Naive thymus-derived CD8-positive, alpha-beta T cell (primary cell): ENCODE data around the gene THEMIS. TPM values are rescaled to one million over a fixed set of nuclear protein-coding genes. Genes with fewer than 3 reads are reported as not detected.
A peak's percentile ranks its signal among the peaks of the same experiment; 100 is the strongest.

ENCODE experiments used
- ATAC-seq, 2 donors: fragments of 150-1000 bp; cut with Tn5 transposase in 1 of 2; sonication (Bioruptor Pico), chemical (Tn5 transposase) in 1 of 2; 1 replicate in 1 of 2; 2 replicates in 1 of 2; pipeline ENCODE4 v1.10.0; 2021; ENCODE audit warnings: mild to moderate bottlenecking in 2 of 2, moderate library complexity in 2 of 2
- POLR2A ChIA-PET: fragments of 350-600 bp; sonication (Branson Sonifier 250); formaldehyde crosslinking; loops from one replicate; lab custom pipeline; 2021; ENCODE audit warnings: antibody characterized with exemption; lab: Charles Lee
- DNase-seq, 10 donors: peaks; one replicate each; pipeline versions ENCODE4 v3.0.0 to v3.0.0-alpha.2; 2020 to 2022
- H3K27ac Mint-ChIP-seq, 10 donors: one replicate each; pipeline ENCODE4 v1.8.0; 2020 to 2022; ENCODE audit warnings: mild to moderate bottlenecking in 10 of 10, mixed read lengths in 10 of 10, moderate library complexity in 4 of 10, inconsistent platforms in 1 of 10
- H3K27me3 Mint-ChIP-seq, 5 donors: one replicate each; pipeline ENCODE4 v1.8.0; 2021 to 2022; ENCODE audit warnings: mixed read lengths in 5 of 5
- H3K36me3 Mint-ChIP-seq, 3 donors: one replicate each; pipeline ENCODE4 v1.8.0; 2020 to 2022; ENCODE audit warnings: mixed read lengths in 3 of 3, mild to moderate bottlenecking in 2 of 3, inconsistent platforms in 1 of 3
- H3K4me1 Mint-ChIP-seq, 4 donors: one replicate each; pipeline ENCODE4 v1.8.0; 2021 to 2022; ENCODE audit warnings: mixed read lengths in 4 of 4
- H3K4me3 Mint-ChIP-seq, 10 donors: one replicate each; pipeline ENCODE4 v1.8.0; 2020 to 2022; ENCODE audit warnings: mild to moderate bottlenecking in 10 of 10, mixed read lengths in 10 of 10, moderate library complexity in 6 of 10, inconsistent platforms in 1 of 10
- H3K9me3 Mint-ChIP-seq, 9 donors: one replicate each; pipeline ENCODE4 v1.8.0; 2020 to 2022; ENCODE audit warnings: mixed read lengths in 9 of 9, mild to moderate bottlenecking in 3 of 9, inconsistent platforms in 1 of 9, moderate library complexity in 1 of 9
- polyA plus RNA-seq, 3 donors: library from polyadenylated mRNA; unstranded; fragments of 300-500 nt; fragmentation: Illumina TruSeq; gene quantifications; one replicate each; pipeline ENCODE4 v1.2.3, GENCODE V29; 2021
- total RNA-seq, 8 experiments: library from RNA in 2 of 8; stranded (reverse) in 2 of 8; gene quantifications; one replicate each; pipeline ENCODE4 v1.2.3 and lab custom pipeline; 2021 to 2026

The THEMIS gene
- total and polyA plus RNA-seq, 5 experiments from 2014 or later, result 128 to 212 (median 168) TPM

DNA sequence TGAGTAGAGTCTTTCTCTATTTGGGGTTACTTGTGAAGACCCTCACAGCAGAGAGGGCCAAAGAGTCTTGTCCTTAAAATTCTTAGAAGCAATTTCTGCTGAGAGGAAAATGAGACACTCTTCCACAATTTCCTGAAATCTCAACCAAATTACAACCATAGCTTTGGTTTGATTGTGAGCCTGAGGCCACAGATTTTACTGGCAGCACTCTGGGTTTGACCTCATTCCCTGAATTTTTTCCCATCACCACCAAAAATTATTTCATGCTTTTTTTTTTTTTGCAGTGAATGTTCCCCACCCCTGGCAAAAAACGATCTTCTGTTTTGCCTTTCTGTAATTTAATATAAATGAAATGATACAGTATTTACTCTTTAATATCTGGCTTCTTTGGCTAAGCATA lies 125.5 kb downstream of the THEMIS start:
- peaks cover 21 to 62% (median 57%) of the 10 kb centered on the region in 4 donors for H3K4me1 Mint-ChIP-seq
- POLR2A ChIA-PET, result interaction anchor here (2.0 kb wide), 1 partner anchor 16 kb away, joined by 4 read pairs; no protein-coding TSS in a partner anchor
- DNase-seq (no peak), ATAC-seq (no peak)
- peak overlapping the region in 5 of 10 donors; percentile 29 to 91 (median 68) for H3K27ac Mint-ChIP-seq
- H3K36me3 Mint-ChIP-seq, result peaks cover 23 to 43% (median 43%) of the 10 kb centered on the region in 3 donors
- peak overlapping the region in 2 of 10 donors; percentile 26 to 33 for H3K4me3 Mint-ChIP-seq
- peaks cover 0 to 23% (median 6%) of the 10 kb centered on the region in 9 donors for H3K9me3 Mint-ChIP-seq
- no peaks in the 10 kb centered on the region for H3K27me3 Mint-ChIP-seq

- peaks cover 0 to 16% (median 5%) of the 10 kb centered on the region in 9 donors for H3K9me3 Mint-ChIP-seq
- H3K4me3 Mint-ChIP-seq, result peak overlapping the region in 1 of 10 donors; percentile 22
- no peaks in the 10 kb centered on the region for H3K27me3 Mint-ChIP-seq
- DNase-seq, result no peak
- POLR2A ChIA-PET, result no interaction called here
- ATAC-seq, result no peak
- peaks cover 18 to 38% (median 25%) of the 10 kb centered on the region in 3 donors for H3K36me3 Mint-ChIP-seq
- H3K27ac Mint-ChIP-seq, result peak overlapping the region in 4 of 10 donors; percentile 53 to 78 (median 66)
- H3K4me1 Mint-ChIP-seq, result peaks cover 24 to 75% (median 59%) of the 10 kb centered on the region in 4 donors
These were observed 132.1 kb downstream of the THEMIS start for GRCh38 chr6:127768745-127769144.

- Mint-ChIP-seq H3K27me3 (no peaks in the 10 kb centered on the region), H3K9me3 (peaks cover 0 to 16% (median 5%) of the 10 kb centered on the region in 9 donors), H3K27ac (peak overlapping the region in 6 of 10 donors; percentile 4 to 74 (median 18)), H3K4me3 (no peak overlapping the region), H3K4me1 (peaks cover 24 to 77% (median 62%) of the 10 kb centered on the region in 4 donors), H3K36me3 (peaks cover 18 to 38% (median 25%) of the 10 kb centered on the region in 3 donors)
- no peak for ATAC-seq
- POLR2A ChIA-PET, result no interaction called here
- DNase-seq, result no peak
These were observed 132.6 kb downstream of the THEMIS start for GRCh38 chr6:127768223-127768622.

DNA sequence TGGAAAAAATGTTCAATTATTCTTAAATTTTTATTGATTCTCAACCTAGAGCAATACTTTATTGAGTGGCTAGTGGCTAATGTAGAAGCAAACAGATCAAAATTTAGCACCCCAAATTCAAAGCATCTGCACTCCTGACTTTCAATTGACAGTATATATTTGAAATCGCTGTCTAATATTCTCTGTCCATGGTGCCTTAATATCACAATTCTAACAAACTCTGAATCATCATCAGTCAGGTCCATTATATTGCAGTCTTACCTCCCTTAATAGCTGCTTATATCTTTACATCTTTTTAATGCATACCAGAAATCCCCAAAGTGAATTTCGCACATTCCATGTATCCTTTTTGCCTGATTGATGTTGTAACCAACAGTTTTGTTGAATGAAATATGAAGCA lies 134.9 kb downstream of the THEMIS start:
- DNase-seq (no peak), ATAC-seq (no peak)
- POLR2A ChIA-PET, result interaction anchor here (0.5 kb wide), 1 partner anchor 656 kb away, joined by 9 read pairs; no protein-coding TSS in a partner anchor
- H3K4me3 Mint-ChIP-seq, result peak overlapping the region in 3 of 10 donors; percentile 8 to 15 (median 10)
- H3K9me3 Mint-ChIP-seq, result peaks cover 0 to 6% (median 2%) of the 10 kb centered on the region in 9 donors
- H3K36me3 Mint-ChIP-seq, result peaks cover 12 to 28% (median 13%) of the 10 kb centered on the region in 3 donors
- no peaks in the 10 kb centered on the region for H3K27me3 Mint-ChIP-seq
- peaks cover 32 to 91% (median 79%) of the 10 kb centered on the region in 4 donors for H3K4me1 Mint-ChIP-seq
- H3K27ac Mint-ChIP-seq, result peak overlapping the region in 5 of 10 donors; percentile 2 to 75 (median 66)

- POLR2A ChIA-PET, result no interaction called here
- peak in 2 of 10 donors; percentile 23 to 27 for DNase-seq
These were observed 138.6 kb downstream of the THEMIS start for GRCh38 chr6:127762284-127762683.

DNA sequence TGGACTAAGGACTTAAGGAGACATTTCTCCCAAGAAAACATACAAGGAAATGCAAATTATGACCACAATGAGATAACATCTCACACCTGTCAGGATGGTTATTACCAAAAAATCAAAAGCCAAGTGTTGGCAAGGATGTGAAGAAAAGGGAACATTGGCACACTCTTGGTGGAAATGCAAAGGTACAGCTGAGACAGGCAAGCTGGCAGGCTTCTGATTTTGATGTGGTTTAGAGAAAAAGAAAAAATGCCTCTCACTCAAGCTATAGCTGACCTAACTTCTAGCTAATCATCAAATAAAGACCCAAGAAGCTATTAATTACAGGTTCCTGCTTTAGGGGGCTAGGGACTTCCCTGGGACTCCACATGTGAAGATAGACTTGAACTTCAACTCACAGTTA lies 139.8 kb downstream of the THEMIS start:
- peaks cover 0 to 7% (median under 1%) of the 10 kb centered on the region in 9 donors for H3K9me3 Mint-ChIP-seq
- ATAC-seq (peak; percentile 51 to 54), DNase-seq (peak in 1 of 10 donors; percentile 9)
- H3K27me3 Mint-ChIP-seq, result no peaks in the 10 kb centered on the region
- peak overlapping the region in 2 of 10 donors; percentile 6 to 39 for H3K4me3 Mint-ChIP-seq
- H3K27ac Mint-ChIP-seq, result peak overlapping the region in 8 of 10 donors; percentile 29 to 87 (median 56)
- peaks cover 4 to 14% (median 13%) of the 10 kb centered on the region in 3 donors for H3K36me3 Mint-ChIP-seq
- H3K4me1 Mint-ChIP-seq, result peaks cover 20 to 67% (median 53%) of the 10 kb centered on the region in 4 donors
- POLR2A ChIA-PET, result no interaction called here

More at GRCh38 chr6:127762284-127762683, 138.6 kb downstream of the THEMIS start:
- peaks cover 22 to 71% (median 58%) of the 10 kb centered on the region in 4 donors for H3K4me1 Mint-ChIP-seq
- peaks cover 4 to 15% (median 9%) of the 10 kb centered on the region in 3 donors for H3K36me3 Mint-ChIP-seq
- ATAC-seq, result peak; percentile 31 to 40
- H3K9me3 Mint-ChIP-seq, result peaks cover 0 to 5% (median 0%) of the 10 kb centered on the region in 9 donors
- H3K27me3 Mint-ChIP-seq, result no peaks in the 10 kb centered on the region
- H3K4me3 Mint-ChIP-seq, result peak overlapping the region in 7 of 10 donors; percentile 0 to 48 (median 18)
- H3K27ac Mint-ChIP-seq, result peak overlapping the region; percentile 23 to 87 (median 70)

DNA sequence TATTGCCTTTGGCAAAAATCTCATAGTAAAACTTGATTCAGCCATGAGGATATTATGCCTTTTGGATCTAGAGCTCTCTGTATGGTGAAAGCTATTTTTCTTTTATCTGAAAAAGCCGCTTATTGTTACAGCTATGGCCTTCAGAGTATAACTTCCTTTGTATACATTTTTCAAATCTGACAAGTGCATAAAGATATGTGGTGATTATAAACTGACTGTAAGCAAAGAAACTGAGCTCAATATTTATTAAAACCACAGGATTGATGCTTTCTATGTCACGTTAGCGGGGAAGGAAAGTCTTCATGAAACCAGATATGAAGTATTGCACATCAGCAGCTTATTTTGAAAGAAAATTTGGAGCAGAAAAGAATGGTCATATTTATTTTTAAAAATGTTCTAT lies 151.8 kb downstream of the THEMIS start:
- H3K4me1 Mint-ChIP-seq, result peaks cover 27 to 66% (median 63%) of the 10 kb centered on the region in 4 donors
- H3K27me3 Mint-ChIP-seq, result no peaks in the 10 kb centered on the region
- H3K4me3 Mint-ChIP-seq, result peak overlapping the region in 7 of 10 donors; percentile 8 to 46 (median 18)
- ATAC-seq, result peak in 1 of 2 donors; percentile 14
- peaks cover 6 to 25% (median 12%) of the 10 kb centered on the region in 3 donors for H3K36me3 Mint-ChIP-seq
- POLR2A ChIA-PET, result interaction anchor here (0.9 kb wide), 1 partner anchor 9 kb away, joined by 3 read pairs; no protein-coding TSS in a partner anchor
- H3K9me3 Mint-ChIP-seq, result peaks cover 0 to 4% (median 0%) of the 10 kb centered on the region in 9 donors
- no peak for DNase-seq
- H3K27ac Mint-ChIP-seq, result peak overlapping the region in 9 of 10 donors; percentile 20 to 87 (median 65)

DNA sequence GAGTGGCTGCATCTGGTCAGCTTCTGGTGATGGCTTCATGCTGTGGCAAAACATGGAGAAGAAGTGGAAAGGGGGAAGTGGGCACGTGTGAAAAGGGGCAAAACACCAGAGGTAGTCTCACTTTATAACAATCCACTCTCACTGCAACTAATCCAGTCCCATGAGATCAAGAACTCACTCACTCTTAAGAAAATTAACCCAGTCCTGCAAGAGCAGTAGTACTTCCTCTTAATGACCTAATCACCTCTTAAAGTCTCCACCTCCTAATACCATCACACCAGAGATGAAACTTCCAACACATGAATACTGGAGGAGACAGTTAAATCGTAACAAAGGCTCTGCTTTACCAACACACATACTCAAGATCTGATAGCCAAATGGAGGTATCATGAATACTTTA lies 152.6 kb downstream of the THEMIS start:
- Mint-ChIP-seq H3K9me3 (peaks cover 0 to 4% (median 0%) of the 10 kb centered on the region in 9 donors), H3K36me3 (peaks cover 7 to 27% (median 11%) of the 10 kb centered on the region in 3 donors), H3K27ac (peak overlapping the region; percentile 26 to 91 (median 74)), H3K4me3 (peak overlapping the region in 8 of 10 donors; percentile 3 to 36 (median 16)), H3K4me1 (peaks cover 28 to 71% (median 65%) of the 10 kb centered on the region in 4 donors), H3K27me3 (no peaks in the 10 kb centered on the region)
- peak; percentile 36 to 43 for ATAC-seq
- DNase-seq, result no peak
- POLR2A ChIA-PET, result no interaction called here

DNA sequence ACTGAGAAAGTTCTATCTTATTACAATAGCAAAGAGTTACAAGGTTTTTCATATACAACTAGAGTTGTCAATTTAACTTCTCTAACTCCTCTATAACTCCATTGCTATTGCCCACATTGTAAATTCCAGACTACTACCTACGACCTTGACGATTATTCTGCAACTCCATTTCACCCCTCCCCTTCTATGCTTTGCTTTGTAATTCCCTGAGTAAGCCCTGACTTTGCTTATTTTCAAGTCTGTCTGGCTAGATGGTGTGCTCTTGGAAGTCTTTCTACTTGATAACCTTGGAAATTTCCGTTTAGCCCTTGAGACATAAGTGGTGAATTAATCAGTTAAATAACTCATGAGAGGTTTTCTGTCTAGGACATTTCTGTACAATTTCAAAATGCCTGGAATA lies 162.4 kb downstream of the THEMIS start:
- POLR2A ChIA-PET, result no interaction called here
- Mint-ChIP-seq H3K27ac (peak overlapping the region in 6 of 10 donors; percentile 49 to 89 (median 85)), H3K36me3 (peaks cover 4 to 43% (median 7%) of the 10 kb centered on the region in 3 donors), H3K9me3 (no peaks in the 10 kb centered on the region), H3K27me3 (no peaks in the 10 kb centered on the region), H3K4me3 (no peak overlapping the region), H3K4me1 (peaks cover 20 to 66% (median 62%) of the 10 kb centered on the region in 4 donors)
- ATAC-seq, result no peak
- DNase-seq, result no peak

- Mint-ChIP-seq H3K9me3 (no peaks in the 10 kb centered on the region), H3K27me3 (no peaks in the 10 kb centered on the region), H3K27ac (peak overlapping the region in 7 of 10 donors; percentile 4 to 90 (median 84)), H3K36me3 (peaks cover 4 to 47% (median 8%) of the 10 kb centered on the region in 3 donors), H3K4me1 (peaks cover 23 to 67% (median 64%) of the 10 kb centered on the region in 4 donors), H3K4me3 (no peak overlapping the region)
- POLR2A ChIA-PET, result no interaction called here
- no peak for DNase-seq
- ATAC-seq, result no peak
These were observed 163.1 kb downstream of the THEMIS start for GRCh38 chr6:127737768-127738167.

GRCh38 chr6:127737009-127737486 lies 163.8 kb downstream of the THEMIS start:
- peak; percentile 91 to 92 for ATAC-seq
- POLR2A ChIA-PET, result interaction anchor here (0.7 to 0.9 kb wide), 4 partner anchors 25 to 516 kb away, joined by 3 to 4 read pairs (median 3); no protein-coding TSS in a partner anchor
- peak overlapping the region in 1 of 10 donors; percentile 9 for H3K4me3 Mint-ChIP-seq

DNA sequence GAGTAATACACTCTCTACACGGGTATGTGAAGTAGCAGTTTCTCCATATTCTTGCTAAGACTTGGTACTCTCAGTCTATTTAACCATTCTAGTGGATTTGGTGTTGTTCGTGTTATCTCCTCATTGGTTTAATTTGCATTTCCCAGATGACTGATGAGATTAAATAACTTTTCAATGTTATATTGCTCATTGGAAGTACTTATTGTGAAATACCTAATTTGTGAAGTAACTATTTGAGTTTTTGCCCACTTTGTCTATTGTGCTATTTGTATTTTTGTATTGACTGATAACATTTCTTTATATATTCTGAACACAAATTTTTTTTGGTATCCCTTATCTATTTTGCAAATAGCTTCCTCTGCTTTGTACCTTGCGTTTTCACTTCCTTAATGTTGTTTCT lies 167.9 kb downstream of the THEMIS start:
- Mint-ChIP-seq H3K4me1 (peaks cover 35 to 72% (median 68%) of the 10 kb centered on the region in 4 donors), H3K27me3 (no peaks in the 10 kb centered on the region), H3K9me3 (no peaks in the 10 kb centered on the region), H3K4me3 (peak overlapping the region in 5 of 10 donors; percentile 15 to 53 (median 22)), H3K27ac (peak overlapping the region in 7 of 10 donors; percentile 5 to 70 (median 43)), H3K36me3 (peaks cover 0 to 42% (median 14%) of the 10 kb centered on the region in 3 donors)
- DNase-seq (no peak), ATAC-seq (no peak)
- POLR2A ChIA-PET, result no interaction called here

More at GRCh38 chr6:127737009-127737486, 163.8 kb downstream of the THEMIS start:
- peaks cover 4 to 46% (median 9%) of the 10 kb centered on the region in 3 donors for H3K36me3 Mint-ChIP-seq
- no peaks in the 10 kb centered on the region for H3K9me3 Mint-ChIP-seq
- H3K27ac Mint-ChIP-seq, result peak overlapping the region; percentile 4 to 89 (median 54)
- H3K27me3 Mint-ChIP-seq, result no peaks in the 10 kb centered on the region
- DNase-seq, result peak in 9 of 10 donors; percentile 5 to 75 (median 52)
- peaks cover 26 to 68% (median 66%) of the 10 kb centered on the region in 4 donors for H3K4me1 Mint-ChIP-seq
